ENCODE measurements around the gene CLNS1A.
"Not testable (repeated sequence)": the region's sequence is repeated elsewhere in the genome, so short reads cannot be mapped to it uniquely, and the experiment has no call there.

The CLNS1A gene

DNA sequence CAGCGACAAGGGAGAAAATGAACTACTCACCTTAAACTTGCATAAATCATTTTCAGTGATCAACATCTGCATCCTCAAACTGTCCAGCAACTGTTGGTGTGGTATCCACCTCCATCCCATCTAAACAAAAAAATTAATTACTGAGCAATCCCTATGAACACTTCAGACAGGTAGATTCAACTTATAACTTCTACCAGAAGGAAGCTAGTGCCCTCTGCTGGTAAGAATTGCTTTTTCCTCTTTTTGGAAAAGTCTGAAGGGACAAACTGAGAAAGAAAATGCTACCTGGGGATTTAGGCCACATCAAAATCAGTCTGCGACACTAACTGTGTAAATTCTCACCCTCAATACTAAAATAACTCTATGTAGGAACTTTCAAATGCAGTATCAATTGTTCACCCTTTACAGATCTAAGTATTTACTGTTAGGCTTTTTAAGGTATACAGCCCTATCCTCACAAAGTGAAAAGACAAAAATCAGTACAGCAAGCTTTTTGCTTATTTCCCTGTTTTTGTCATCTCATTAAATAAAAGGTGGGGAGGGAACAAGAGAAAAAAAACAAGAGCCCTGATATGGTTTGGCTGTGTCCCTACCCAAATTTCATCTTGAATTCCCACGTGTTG, 17.9 kb downstream of the CLNS1A start:
- DNase-seq (ENCODE audit: low read depth in 3 of 3), result peak in 1 of 3 experiments; percentile 5

DNA sequence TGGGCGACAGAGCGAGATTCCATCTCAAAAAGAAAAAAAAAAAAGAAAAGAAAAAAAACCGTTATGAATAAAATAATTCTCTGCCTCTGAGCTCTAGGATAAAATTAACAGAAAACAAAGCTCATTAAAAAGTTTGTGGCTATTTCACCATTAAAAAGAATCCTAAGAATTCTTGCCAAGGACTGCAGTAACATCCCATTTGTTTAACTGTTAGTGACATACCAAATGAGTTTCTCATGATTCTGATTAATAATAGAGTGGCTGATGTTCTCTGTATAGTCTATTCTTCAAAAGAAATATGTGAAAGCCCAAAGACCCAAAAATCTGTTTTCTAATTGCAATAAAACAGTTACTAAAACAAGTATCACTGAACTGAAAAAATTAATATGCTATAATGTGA, 19.7 kb downstream of the CLNS1A start:
- no peak for DNase-seq (ENCODE audit: low read depth in 3 of 3)

DNA sequence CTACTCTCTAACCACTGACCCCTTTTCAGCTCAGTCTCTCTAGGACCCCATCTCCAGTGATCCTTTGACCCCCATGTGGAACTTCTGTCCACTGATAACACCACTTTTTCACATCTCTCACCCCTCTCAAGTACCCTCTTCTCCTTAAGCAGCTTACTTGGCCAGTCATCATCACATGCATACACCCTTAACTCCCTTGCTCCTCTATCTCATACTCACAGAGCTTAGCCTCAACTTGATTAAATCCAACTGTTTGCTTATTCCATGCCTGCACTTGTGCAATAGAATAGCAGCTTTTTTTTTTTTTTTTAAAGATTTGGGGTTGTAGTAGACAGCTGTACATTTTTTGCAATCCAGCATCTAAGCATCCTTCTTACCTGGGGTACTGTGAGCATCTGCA, 25.7 kb downstream of the CLNS1A start:
- no peak for DNase-seq (ENCODE audit: low read depth in 3 of 3)

DNA sequence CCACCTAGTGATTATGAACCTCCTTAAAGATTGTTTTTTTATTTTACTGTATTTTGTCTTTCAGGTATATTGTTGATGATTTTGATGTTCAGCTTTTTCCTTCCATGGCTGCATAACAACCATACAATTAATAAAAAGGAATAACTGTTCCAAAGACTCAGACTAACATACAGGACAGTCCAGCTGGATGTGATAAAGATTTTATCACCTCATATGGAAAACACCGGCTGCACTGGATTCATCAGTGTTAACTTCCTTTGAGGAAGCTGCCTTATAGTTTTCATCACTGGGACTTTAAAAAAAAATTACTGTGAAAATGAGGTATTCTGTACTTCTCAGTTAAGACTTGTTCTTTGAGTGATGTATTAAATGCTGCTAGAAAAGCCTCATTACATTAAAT, 28.4 kb downstream of the CLNS1A start:
- no peak for DNase-seq (ENCODE audit: low read depth in 3 of 3)

DNA sequence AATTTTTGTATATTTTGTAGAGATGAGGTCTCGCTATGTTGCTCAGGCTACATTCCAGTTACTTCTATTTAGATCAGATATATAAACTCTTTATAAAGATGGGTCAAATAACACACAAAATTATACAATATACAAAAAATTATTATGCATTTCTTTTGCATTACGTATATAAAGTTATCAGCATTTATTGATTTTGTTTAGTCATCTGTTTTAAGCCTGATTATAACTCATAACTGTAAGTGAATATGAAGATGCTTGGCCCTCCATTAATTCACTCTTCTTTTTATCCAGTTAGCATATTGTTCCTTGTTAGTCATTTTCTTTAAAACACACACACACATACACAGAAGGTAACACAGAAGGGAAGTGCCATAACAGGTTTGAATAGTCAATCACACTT, 33.3 kb downstream of the CLNS1A start:
- DNase-seq (ENCODE audit: low read depth in 3 of 3), result no peak

DNA sequence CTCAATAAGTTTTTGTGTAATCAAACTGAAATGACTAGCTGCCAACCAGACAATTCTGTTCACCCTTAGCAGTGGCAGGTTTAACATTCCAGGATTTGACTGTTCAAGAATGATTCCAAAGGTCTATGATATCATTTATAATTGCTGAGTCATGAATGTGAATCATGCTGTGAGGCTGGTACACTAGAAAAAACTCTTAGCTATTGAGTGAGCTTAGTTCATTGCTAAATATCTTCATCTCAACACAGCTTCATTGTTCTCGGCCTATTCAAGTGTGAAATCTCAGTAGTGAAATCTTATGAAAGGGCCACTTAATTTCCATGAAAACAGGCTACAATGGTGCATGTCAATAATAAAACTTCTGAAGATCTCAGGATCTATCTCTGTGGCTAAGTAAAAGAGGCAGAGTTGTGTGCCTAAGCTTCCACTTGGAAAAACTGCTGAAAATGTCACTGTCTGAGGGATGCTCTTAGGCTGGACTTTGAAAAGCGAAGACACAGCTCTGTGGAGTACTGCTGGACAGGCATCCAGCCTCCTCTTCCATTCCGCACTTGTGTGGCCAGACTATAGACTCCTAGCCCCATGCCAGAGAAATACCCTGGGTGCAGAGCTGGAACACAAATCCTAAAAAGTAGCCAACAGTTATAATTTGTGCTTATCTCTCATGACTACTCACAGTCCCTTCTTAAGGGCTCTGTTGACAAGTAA, 35.1 kb downstream of the CLNS1A start:
- no peak for DNase-seq (ENCODE audit: low read depth in 3 of 3)

DNA sequence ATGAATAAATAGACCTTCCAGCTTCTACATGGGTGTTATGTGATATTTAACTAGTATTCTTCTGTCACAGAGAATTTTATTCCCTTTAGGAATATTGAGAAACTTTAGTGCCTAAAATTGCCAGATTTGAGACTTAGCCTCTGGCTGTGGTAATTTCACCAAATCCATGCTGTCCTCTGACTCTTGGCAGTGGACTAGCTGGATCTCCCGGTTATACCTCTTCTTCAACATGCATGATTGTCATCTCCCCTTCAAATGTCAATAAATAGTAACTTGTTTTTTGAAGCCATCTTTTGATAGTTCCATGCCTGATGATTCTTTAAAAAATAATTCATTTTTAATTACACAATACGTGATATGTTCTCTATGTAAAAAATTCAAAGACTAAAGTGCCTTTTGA, 39.4 kb downstream of the CLNS1A start:
- no peak for DNase-seq (ENCODE audit: low read depth in 3 of 3)

DNA sequence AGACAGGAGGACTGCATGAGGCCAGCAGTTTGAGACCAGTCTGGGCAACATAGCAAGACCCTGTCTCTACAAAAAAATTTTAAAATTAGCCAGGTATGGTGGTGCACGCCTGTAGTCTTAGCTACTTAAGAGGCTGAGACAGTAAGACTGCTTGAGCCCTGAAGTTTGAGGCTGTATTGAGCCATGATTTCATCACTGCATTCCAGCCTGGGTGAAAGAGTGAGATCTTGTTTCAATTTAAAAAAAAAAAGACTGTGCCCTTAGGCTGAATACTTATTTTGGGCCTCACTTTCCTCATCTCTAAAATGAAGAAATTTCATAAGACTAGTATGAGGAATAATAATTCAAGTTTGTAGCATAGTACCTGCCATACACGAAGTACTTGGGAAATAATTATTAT, 41.0 kb downstream of the CLNS1A start:
- no peak for DNase-seq (ENCODE audit: low read depth in 3 of 3)

DNA sequence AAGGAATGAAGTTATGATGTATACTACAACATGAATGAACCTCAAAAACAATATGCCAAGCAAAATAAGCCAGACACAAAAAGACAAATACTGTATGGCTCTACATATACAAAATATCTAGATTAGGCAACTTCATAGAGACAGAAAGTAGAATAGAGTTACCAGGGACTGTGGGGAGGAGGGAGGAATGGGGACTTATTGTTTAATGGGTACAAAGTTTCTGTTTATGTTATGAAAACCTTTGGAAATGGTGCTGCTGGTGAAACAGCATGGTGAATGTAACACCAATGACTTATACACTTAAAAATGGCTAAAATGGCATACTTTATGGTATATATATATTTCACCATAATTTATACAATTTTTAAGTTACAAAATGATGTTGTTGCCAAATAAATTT, 43.7 kb downstream of the CLNS1A start:
- no peak for DNase-seq (ENCODE audit: low read depth in 3 of 3)

DNA sequence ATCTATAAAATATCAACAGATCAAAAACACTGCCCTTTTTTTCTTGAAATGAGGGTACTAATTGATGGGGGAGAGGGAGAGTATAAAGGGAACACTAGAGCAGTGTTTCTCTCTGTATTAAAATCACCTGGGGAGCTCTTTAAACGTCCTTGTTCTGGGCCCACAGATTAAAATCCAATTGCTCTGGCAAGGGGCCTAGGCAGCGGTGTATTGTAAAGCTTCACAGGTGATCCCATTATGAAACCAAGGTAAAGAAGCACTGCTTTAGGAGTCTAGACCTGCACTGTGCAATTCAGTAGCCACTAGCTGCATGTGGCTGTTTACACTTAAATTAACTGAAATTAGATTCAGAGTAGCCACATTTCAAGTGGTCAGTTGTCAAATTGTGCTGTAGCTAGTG, 44.9 kb downstream of the CLNS1A start:
- DNase-seq (ENCODE audit: low read depth in 3 of 3), result no peak

DNA sequence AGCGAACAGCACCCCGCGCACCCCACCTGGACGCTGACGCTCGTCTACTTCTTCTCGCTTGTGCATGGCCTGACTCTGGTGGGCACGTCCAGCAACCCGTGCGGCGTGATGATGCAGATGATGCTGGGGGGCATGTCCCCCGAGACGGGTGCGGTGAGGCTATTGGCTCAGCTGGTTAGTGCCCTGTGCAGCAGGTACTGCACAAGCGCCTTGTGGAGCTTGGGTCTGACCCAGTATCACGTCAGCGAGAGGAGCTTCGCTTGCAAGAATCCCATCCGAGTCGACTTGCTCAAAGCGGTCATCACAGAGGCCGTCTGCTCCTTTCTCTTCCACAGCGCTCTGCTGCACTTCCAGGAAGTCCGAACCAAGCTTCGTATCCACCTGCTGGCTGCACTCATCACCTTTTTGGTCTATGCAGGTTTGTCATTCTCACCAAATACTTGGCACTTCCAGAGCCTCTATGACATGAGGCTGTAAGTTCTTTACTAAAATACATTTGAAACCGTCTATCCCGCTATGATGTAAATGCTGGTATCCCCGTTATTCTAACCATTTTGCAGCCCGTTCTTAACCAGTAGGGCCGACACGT, 47.3 kb downstream of the CLNS1A start:
- peak in 1 of 3 experiments; percentile 4 for DNase-seq (ENCODE audit: low read depth in 3 of 3)

DNA sequence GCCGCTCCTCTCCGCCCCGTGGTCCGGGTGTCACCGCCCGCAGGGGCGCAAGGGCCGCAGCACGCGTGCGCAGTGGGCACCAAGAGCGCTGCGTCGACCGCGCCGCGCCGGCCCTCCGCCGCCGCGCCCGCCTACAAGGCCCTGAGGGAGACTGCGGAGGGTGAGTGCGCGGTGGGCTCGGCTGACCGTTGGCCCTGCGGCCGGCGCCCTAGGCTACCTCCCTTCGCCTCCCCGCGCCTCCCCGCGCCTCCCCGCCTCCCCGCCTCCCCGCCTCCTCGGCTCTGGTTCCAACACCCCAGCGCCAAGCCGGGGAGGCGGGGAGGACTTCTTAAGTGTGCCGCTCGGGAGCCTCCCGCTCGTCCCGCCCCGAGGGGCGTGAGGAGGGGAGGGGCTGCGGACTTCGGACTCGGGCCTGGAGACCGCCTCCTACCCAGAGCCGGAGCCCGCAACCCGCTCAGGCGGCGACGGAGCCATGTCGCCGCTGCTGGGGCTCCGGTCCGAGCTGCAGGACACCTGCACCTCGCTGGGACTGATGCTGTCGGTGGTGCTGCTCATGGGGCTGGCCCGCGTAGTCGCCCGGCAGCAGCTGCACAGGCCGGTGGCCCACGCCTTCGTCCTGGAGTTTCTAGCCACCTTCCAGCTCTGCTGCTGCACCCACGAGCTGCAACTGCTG, 47.9 kb downstream of the CLNS1A start, which contains the start of gene AQP11:
Gene AQP11, plus strand, starts transcription at position 433 of the 673 bp plus-strand sequence. Its CDS starts 40 bp downstream, at position 473.
- DNase-seq (ENCODE audit: low read depth in 3 of 3), result peak in 2 of 3 experiments; percentile 42 to 68

DNA sequence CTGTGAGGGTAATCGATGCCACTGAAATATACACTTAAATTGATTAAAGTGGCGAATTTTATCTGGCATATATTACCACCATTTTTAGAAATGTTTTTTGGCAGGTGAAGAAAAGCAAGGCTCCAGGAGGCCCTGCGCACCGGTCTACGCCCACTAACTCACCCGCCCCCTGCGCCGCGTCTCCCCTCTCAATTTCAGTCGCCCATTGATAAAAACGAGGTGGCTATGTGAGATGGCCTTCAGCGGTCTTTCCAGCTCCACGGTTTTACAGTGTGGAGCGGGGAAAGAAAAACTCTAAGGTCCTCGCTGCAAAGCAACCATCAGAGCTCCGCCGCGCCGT, 48.4 kb downstream of the CLNS1A start:
- no peak for DNase-seq (ENCODE audit: low read depth in 3 of 3)

DNA sequence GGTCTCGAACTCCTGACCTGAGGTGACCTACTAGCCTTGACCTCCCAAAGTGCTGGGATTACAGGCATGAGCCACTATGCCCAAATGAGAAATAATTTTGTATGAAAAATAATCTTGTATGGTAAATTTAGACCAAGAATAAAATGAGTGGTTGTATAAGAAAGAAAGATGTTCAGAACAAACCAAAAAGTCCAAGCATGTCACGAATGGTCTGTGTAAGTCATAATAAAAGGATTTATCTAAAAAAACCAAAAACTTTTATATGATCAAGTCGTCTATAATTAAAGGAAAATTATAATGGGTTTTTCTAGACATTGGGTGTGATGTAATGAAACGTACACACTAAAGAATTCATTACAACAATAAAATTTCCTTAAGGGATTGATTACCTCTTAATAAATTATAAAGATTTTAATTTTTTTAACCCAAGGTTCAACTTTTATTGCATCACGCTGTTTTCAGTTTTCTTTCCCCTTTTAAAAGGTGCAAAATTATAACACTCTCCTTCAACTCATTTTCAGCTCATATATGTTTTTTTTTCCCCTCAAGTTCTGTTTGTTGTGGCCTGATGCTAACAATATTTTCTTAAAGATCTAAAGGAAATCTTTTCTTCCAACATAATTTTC, 56.8 kb downstream of the CLNS1A start:
- DNase-seq (ENCODE audit: low read depth in 3 of 3), result no peak

DNA sequence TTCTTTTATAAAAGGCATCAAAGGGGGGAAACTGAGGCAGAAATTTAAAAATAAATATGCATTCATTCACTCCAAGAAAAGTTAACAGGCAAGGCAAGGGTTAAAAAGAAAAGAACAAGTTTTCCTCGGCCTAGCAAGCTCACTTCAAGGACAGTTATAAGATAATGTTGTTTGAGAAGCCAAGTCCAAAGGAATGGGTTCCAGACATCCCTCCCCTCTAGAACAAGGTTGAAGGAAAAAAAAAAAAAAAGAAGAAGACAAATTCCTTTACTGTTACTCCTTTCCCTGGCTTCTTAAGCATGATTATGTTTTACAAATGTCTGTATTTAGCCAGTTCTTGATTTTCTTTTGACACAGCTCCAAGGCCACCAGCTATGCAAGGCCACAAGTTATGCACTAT, 62.2 kb downstream of the CLNS1A start:
- not testable (repeated sequence) for DNase-seq (ENCODE audit: low read depth in 3 of 3)

DNA sequence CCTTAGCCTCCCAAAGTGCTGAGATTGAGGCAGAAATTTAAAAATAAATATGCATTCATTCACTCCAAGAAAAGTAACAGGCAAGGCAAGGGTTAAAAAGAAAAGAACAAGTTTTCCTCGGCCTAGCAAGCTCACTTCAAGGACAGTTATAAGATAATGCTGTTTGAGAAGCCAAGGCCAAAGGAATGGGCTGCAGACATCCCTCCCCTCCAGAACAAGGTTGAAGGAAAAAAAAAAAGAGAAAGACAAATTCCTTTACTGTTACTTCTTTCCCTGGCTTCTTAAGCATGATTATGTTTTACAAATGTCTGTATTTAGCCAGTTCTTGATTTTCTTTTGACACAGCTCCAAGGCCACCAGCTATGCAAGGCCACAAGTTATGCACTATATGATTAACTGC, 66.7 kb downstream of the CLNS1A start:
- DNase-seq (ENCODE audit: low read depth in 3 of 3), result not testable (repeated sequence)

DNA sequence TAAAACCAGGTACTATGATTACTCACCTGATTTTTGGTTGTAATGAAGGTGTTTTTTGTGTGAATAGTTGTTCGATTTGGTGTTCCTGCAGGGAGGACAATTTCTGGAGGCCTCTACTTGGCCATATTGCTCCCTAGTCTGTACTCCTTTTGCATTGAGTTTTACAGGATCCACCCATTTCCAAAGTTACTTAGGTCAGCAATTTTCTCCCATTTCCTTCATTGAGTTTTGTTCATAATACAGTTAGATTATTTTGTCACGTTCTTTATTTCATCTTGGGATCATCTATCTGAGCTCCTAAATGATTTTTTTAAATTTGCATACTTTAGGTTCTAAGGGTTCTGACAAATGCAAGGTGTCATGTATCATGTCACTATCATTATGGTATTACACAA, 67.9 kb downstream of the CLNS1A start:
- no peak for DNase-seq (ENCODE audit: low read depth in 3 of 3)

DNA sequence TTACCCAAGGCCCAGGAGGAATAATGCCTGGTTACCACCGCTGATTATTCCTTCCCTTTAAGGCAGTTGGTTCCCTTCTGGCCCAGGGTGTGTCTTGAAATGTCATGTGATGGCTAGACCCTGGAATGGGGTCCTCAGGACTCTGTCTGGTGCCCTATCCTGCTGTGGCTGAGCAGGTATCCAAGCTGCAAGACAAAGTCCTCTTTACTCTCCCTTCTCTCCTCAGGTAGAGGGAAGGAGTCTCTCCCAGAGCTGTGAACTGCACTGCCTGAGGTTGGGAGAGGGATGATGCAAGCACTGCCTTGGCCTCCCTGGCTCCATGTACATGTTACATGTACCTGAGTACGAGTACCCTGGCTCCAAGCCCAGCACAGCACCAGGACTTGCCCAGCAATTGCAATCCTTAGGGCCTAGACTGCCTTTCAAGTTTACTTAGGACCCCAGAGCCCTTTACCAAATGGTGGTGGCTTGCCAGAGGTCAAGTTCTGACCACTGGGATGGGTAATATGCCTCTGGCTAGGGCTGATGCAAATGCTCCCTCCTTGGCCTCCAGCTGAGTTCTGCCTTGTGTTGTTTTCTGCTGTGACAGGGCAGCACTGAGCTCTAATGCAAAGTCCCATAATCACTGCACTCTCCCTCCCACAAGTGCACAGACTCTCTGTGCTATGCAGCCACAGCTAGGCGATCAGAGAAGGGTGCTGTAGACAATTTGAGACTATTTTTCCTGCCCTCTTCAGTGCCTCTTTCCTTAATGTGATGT, 68.5 kb downstream of the CLNS1A start:
- DNase-seq (ENCODE audit: low read depth in 3 of 3), result no peak

DNA sequence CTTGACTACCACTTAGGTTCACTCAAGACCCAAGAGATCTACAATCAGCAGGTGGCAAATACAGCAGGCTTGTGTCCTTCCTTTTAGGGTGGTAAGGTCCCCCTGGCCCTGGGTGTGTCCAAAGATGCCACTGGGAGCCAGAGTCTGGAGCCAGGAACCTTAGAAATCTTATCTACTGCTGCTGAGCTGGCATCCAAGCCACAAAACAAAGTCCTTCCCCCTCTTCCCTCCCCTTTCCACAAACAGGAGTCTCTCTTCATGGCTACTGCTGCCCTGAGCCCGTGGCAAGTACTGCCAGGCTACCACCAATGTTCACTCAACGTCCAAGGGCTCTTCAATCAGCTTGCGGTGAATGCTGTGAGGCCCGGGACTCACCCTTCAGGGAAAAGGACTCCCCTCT, 69.3 kb downstream of the CLNS1A start:
- DNase-seq (ENCODE audit: low read depth in 3 of 3), result no peak
